Caco-2 (cell line): ENCODE results near the gene NDUFS7. TPM values are rescaled to one million over a fixed set of nuclear protein-coding genes. Genes with fewer than 3 reads are reported as not detected.
A peak's percentile ranks its signal among the peaks of the same experiment; 100 is the strongest.

Experiments used
- BruUV-seq: library from RNA; stranded (reverse); fragments of 400-500 nt; replicated peaks from 2 replicates; lab custom pipeline; 2021; lab: Mats Ljungman, UMichigan
- CTCF ChIA-PET: fragments of 300-600 bp; sonication (Branson Sonifier 250); formaldehyde crosslinking; loops from one replicate; lab custom pipeline; 2022; ENCODE audit warnings: antibody characterized with exemption; lab: Charles Lee
- POLR2A ChIA-PET: fragments of 300-600 bp; sonication (Branson Sonifier 250); formaldehyde crosslinking; loops from one replicate; lab custom pipeline; 2022; ENCODE audit warnings: antibody characterized with exemption; lab: Charles Lee
- DNase-seq, 2 experiments: peaks; one replicate each; pipeline versions ENCODE4 v3.0.0 to v3.0.0-alpha.2; 2020 to 2022
- H3K27me3 ChIP-seq: replicated peaks from 2 replicates; pipeline ENCODE4 v1.6.0; 2011; ENCODE audit warnings: low read length; ENCODE audit not compliant: control insufficient read depth, insufficient read depth
- H3K36me3 ChIP-seq: 2 replicates; pipeline ENCODE4 v1.5.1; 2011; ENCODE audit warnings: low read length; ENCODE audit not compliant: control insufficient read depth, insufficient read depth
- H3K4me1 ChIP-seq: fragments of 250-450 bp; sonication (Bioruptor Pico); 2 replicates; pipeline ENCODE4 v1.5.1; 2020; ENCODE audit warnings: mild to moderate bottlenecking
- H3K4me3 ChIP-seq: 2 replicates; pipeline ENCODE4 v1.5.1; 2011; ENCODE audit warnings: low read depth, mild to moderate bottlenecking, control low read depth, low read length
- H3K9me3 ChIP-seq: fragments of 250-450 bp; sonication (Bioruptor Pico); 2 replicates; pipeline ENCODE4 v1.5.1; 2020; ENCODE audit warnings: mild to moderate bottlenecking, moderate library complexity
- H3K27ac Mint-ChIP-seq: one replicate; pipeline ENCODE4 v1.8.0; 2022; ENCODE audit warnings: mixed read lengths; ENCODE audit not compliant: unreplicated experiment
- H3K27me3 Mint-ChIP-seq: one replicate; pipeline ENCODE4 v1.8.0; 2022; ENCODE audit warnings: mixed read lengths; ENCODE audit not compliant: insufficient read depth, unreplicated experiment
- H3K36me3 Mint-ChIP-seq: one replicate; pipeline ENCODE4 v1.8.0; 2022; ENCODE audit warnings: mild to moderate bottlenecking, mixed read lengths; ENCODE audit not compliant: insufficient read depth, unreplicated experiment
- H3K4me1 Mint-ChIP-seq: one replicate; pipeline ENCODE4 v1.8.0; 2022; ENCODE audit warnings: low read depth, mixed read lengths; ENCODE audit not compliant: unreplicated experiment
- H3K4me3 Mint-ChIP-seq: one replicate; pipeline ENCODE4 v1.8.0; 2022; ENCODE audit warnings: mild to moderate bottlenecking, moderate library complexity, mixed read lengths; ENCODE audit not compliant: unreplicated experiment
- H3K9me3 Mint-ChIP-seq: one replicate; pipeline ENCODE4 v1.8.0; 2022; ENCODE audit warnings: mixed read lengths; ENCODE audit not compliant: unreplicated experiment
- CTCF ChIP-seq, 2 experiments: fragments of 200-600 bp in 1 of 2; IDR thresholded peaks; 1 replicate in 1 of 2; 2 replicates in 1 of 2; pipeline versions ENCODE4 v1.5.1 to v1.8.0; 2011 to 2022; ENCODE audit warnings: antibody characterized with exemption in 1 of 2, control low read depth in 1 of 2, inconsistent platforms in 1 of 2, low read depth in 1 of 2, low read length in 1 of 2, mild to moderate bottlenecking in 1 of 2, moderate library complexity in 1 of 2; ENCODE audit not compliant: insufficient read depth in 1 of 2, severe bottlenecking in 1 of 2, unreplicated experiment in 1 of 2
- intact Hi-C: fragments of 100-400 bp; cut with micrococcal nuclease; formaldehyde crosslinking; loops from one replicate; pipeline ENCODE4 v1.10.0; 2022; ENCODE audit not compliant: unreplicated experiment
- total RNA-seq: library from RNA; stranded (reverse); gene quantifications from 2 replicates; pipeline ENCODE4 v1.2.3, GENCODE V29; 2022

Gene NDUFS7
- total RNA-seq, 1 experiment from 2014 or later: 111 TPM

GRCh38 chr19:1440418-1440801 lies 56.7 kb downstream of the NDUFS7 start:
- Mint-ChIP-seq H3K27me3 (no peaks in the 10 kb centered on the region), H3K36me3 (peaks cover 82% of the 10 kb centered on the region), H3K27ac (peak overlapping the region; percentile 70), H3K9me3 (no peaks in the 10 kb centered on the region), H3K4me3 (peak overlapping the region; percentile 87), H3K4me1 (peaks cover 10% of the 10 kb centered on the region)
- CTCF ChIA-PET: no interaction called here
- Histone ChIP-seq H3K27me3 (no peaks in the 10 kb centered on the region), H3K4me1 (peaks cover 36% of the 10 kb centered on the region), H3K36me3 (peaks cover 8% of the 10 kb centered on the region), H3K4me3 (no peak overlapping the region), H3K9me3 (no peaks in the 10 kb centered on the region)
- no peak for DNase-seq
- no TSS peak for BruUV-seq
- intact Hi-C loops: no loop called here
- POLR2A ChIA-PET: no interaction called here
- no peak for TF ChIP-seq CTCF (IDR thresholded peaks at IDR 0.05; ENCODE audit: insufficient read depth in 1 of 2, low read depth in 1 of 2, low read length in 1 of 2, severe bottlenecking in 1 of 2, unreplicated experiment in 1 of 2)

GRCh38 chr19:1441022-1441426 lies 57.3 kb downstream of the NDUFS7 start:
- no peaks in the 10 kb centered on the region for H3K9me3 Mint-ChIP-seq
- no TSS peak for BruUV-seq
- Histone ChIP-seq H3K27me3 (no peaks in the 10 kb centered on the region), H3K4me1 (peaks cover 36% of the 10 kb centered on the region), H3K4me3 (no peak overlapping the region), H3K9me3 (no peaks in the 10 kb centered on the region), H3K36me3 (peaks cover 8% of the 10 kb centered on the region)
- peak overlapping the region; percentile 51 for H3K4me3 Mint-ChIP-seq
- ChIA-PET POLR2A (no interaction called here), CTCF (no interaction called here)
- H3K27ac Mint-ChIP-seq: peak overlapping the region; percentile 70
- DNase-seq: no peak
- H3K4me1 Mint-ChIP-seq: peaks cover 10% of the 10 kb centered on the region
- H3K36me3 Mint-ChIP-seq: peaks cover 81% of the 10 kb centered on the region
- no peaks in the 10 kb centered on the region for H3K27me3 Mint-ChIP-seq
- intact Hi-C loops: no loop called here
- no peak for TF ChIP-seq CTCF (IDR thresholded peaks at IDR 0.05; ENCODE audit: insufficient read depth in 1 of 2, low read depth in 1 of 2, low read length in 1 of 2, severe bottlenecking in 1 of 2, unreplicated experiment in 1 of 2)

- no TSS peak for BruUV-seq
- DNase-seq: no peak
- CTCF ChIA-PET: no interaction called here
- no peaks in the 10 kb centered on the region for H3K27me3 Mint-ChIP-seq
- POLR2A ChIA-PET: no interaction called here
- intact Hi-C loops: no loop called here
- H3K36me3 Mint-ChIP-seq: peaks cover 74% of the 10 kb centered on the region
- Histone ChIP-seq H3K4me1 (peaks cover 40% of the 10 kb centered on the region), H3K9me3 (no peaks in the 10 kb centered on the region), H3K36me3 (peaks cover 8% of the 10 kb centered on the region), H3K4me3 (no peak overlapping the region), H3K27me3 (no peaks in the 10 kb centered on the region)
- H3K4me1 Mint-ChIP-seq: peaks cover 10% of the 10 kb centered on the region
- peak overlapping the region; percentile 51 for H3K4me3 Mint-ChIP-seq
- no peak overlapping the region for H3K27ac Mint-ChIP-seq
- H3K9me3 Mint-ChIP-seq: no peaks in the 10 kb centered on the region
- TF ChIP-seq CTCF (IDR thresholded peaks at IDR 0.05; ENCODE audit: insufficient read depth in 1 of 2, low read depth in 1 of 2, low read length in 1 of 2, severe bottlenecking in 1 of 2, unreplicated experiment in 1 of 2): no peak
Measured at GRCh38 chr19:1441677-1442438, 58.2 kb downstream of the NDUFS7 start.

Other genes starting within 250 kb of the NDUFS7 start
- gene SBNO2, start 209.6 kb upstream of the NDUFS7 start, total RNA-seq: 37.3 and 41.2 TPM in 2 replicates
- 56.7 and 58.1 TPM in 2 replicates for gene STK11, start 178.1 kb upstream of the NDUFS7 start, total RNA-seq
- 7.3 and 9.7 TPM in 2 replicates for gene CBARP, start 145.9 kb upstream of the NDUFS7 start, total RNA-seq
- gene ATP5F1D, start 142.2 kb upstream of the NDUFS7 start, total RNA-seq: 126 and 140 TPM in 2 replicates
- gene MIDN, start 135.3 kb upstream of the NDUFS7 start, total RNA-seq: 125 and 128 TPM in 2 replicates
- 289 and 331 TPM in 2 replicates for gene CIRBP, start 114.6 kb upstream of the NDUFS7 start, total RNA-seq
- 51.0 and 56.3 TPM in 2 replicates for gene FAM174C, start 108.4 kb upstream of the NDUFS7 start, total RNA-seq
- gene EFNA2, start 98.0 kb upstream of the NDUFS7 start, total RNA-seq: 18.6 and 20.6 TPM in 2 replicates
- gene GAMT, start 17.6 kb downstream of the NDUFS7 start, total RNA-seq: 67.3 and 75.7 TPM in 2 replicates
- gene DAZAP1, start 23.7 kb downstream of the NDUFS7 start, total RNA-seq: 165 and 180 TPM in 2 replicates
- 1,192 and 1,341 TPM in 2 replicates for gene RPS15, start 54.5 kb downstream of the NDUFS7 start, total RNA-seq
- gene APC2, start 66.2 kb downstream of the NDUFS7 start, total RNA-seq: 9.5 and 11.3 TPM in 2 replicates
- gene C19orf25, start 95.3 kb downstream of the NDUFS7 start, total RNA-seq: 41.9 and 45.4 TPM in 2 replicates
- gene PCSK4, start 106.4 kb downstream of the NDUFS7 start, total RNA-seq: 6.4 and 9.8 TPM in 2 replicates
- 50.2 and 61.5 TPM in 2 replicates for gene REEP6, start 107.3 kb downstream of the NDUFS7 start, total RNA-seq
- 23.9 and 26.2 TPM in 2 replicates for gene ADAMTSL5, start 129.1 kb downstream of the NDUFS7 start, total RNA-seq
- gene PLK5, start 140.2 kb downstream of the NDUFS7 start, total RNA-seq: 0.19 TPM in 1 of 2 replicates, not detected in the other
- gene MEX3D, start 184.4 kb downstream of the NDUFS7 start, total RNA-seq: 50.6 and 52.1 TPM in 2 replicates
- 89.3 and 95.3 TPM in 2 replicates for gene MBD3, start 209.0 kb downstream of the NDUFS7 start, total RNA-seq
- 222 and 238 TPM in 2 replicates for gene UQCR11, start 221.6 kb downstream of the NDUFS7 start, total RNA-seq